Stimulated activated CD4-positive, alpha-beta T cell treated with anti-CD3 and anti-CD28 coated beads, Interleukin-4, amount 100 ng/mL, for 24 hours (primary cell): Measurements from ENCODE around the gene GBX1.

Source experiments
- DNase-seq: peaks from one replicate; pipeline ENCODE4 v3.0.0-alpha.2; 2020

GBX1 gene

DNA sequence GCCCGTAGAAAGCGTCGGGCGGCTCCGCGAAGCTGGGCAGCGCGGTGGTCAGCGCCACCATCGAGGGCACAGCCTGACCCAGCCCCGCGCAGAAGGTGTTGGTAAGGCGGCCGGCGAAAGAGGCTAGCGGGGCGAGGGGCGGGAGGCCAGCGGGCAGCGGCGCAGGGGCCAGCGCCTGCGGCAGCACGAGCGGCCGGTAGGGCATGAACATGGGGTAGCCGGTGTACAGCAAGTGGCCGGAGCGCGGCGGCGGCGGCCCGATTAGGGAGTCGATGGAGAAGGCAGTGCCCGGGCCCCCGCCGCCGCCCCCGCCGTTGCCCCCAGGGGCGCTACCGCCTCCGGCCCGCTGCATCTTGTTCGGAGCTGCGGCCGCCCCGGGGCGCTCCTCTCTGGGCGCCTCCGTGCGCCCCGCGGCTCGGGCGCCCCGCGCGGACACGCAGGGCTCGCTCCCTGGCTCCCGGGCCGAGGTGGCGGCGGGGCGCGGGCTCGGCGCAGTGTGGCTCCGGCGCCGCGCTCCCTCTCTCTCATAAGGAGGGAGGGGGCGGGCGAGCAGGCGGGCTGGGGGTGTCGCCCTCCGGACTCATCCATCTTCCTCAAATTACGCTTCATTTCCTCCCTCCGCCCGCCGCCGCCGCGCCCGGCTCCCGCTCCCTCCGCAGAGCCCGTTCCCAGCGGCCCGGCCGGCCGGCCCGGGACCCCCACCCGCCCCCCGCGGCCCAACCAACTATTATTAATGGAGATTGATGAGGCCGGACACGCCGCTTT lies at the start of gene GBX1:
GBX1 (minus strand) TSS at position 498 of the 765 bp plus-strand sequence; CDS start at position 352, 146 bp downstream.
- DNase-seq = no peak

DNA sequence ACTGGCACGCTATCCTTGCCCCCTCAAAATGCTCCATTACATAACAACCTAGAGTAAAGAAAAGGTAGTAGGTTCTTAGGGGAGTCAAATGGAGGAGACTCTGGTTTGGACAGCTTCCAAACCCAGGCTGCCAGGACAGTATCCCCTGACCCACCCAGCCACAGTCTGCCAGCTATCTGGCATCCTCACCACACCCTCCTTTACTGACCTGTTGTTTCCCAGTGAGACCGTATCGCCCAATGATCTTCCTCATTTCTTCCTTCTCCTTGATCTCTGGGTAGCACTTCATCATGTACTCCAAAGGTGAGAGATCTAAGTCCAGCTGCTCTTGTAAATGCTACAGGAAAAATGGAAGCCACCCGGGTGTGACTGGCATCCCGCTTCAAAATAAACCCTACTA lies 47.9 kb upstream of the GBX1 start:
- no peak for DNase-seq

DNA sequence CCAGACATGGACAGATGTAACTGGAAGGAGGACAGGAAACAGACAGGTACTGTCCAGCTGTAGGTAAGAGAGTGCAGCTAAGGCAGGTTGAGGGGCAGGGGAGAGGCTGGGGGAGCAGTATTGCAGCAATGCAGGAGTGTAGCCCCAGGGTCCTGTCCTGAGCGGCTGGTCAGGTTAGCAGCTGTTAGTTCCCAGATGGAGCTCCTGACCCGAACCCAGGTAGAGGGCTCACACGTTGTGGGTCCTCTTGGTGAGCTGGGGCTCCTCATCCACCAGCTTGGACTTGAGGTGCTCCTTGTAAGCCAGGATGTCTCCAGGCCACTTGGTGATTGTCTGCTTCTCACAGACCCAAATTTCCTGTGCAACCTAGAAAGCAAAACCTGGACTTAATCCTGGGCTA lies 46.3 kb upstream of the GBX1 start:
- no peak for DNase-seq

DNA sequence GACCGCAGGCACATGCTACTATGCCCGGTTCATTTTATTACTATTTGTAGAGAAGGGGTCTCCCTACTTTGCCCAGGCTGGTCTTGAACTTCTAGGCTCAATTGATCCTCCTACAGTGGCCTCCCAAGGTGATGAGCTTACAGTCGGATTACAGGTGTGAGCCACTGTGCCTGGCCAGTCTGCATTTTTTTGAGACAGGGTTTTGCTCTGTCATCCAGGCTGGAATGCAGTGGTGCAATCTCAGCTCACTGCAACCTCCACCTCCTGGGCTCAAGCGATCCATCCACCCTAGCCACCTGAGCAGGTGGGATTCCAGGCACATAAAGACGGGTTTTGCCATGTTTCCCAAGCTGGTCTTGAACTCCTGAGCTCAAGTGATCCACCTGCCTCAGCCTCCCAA lies 45.1 kb upstream of the GBX1 start:
- DNase-seq = no peak

DNA sequence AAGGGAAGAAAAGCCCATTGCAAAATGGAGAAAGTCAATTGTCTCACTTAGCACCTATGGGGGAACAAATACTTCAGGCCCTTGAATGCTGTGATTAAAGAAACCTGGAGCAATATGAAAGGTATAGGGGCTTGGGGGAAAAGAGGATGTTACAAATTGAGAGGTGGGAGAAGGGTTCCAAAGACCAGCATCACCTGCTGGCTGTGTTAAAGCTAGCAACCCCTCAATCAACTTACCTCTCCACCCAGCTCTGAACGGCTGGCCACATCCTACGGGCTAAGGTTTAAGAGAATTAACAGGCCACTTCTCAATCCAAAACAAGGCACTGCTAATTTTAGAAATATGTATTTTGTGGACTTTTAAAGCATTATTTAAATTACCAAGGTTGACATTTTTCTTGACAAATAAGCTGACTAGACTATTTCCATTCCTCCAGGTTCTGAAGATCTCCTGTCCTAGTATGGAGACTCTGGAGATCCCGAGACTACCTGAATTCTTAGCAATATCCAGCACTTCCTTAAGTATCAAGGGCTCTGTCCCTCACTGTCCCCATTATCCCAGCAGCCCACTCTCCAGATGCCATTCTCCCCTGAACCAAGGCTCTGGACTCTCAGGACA lies 43.8 kb upstream of the GBX1 start:
- no peak for DNase-seq

DNA sequence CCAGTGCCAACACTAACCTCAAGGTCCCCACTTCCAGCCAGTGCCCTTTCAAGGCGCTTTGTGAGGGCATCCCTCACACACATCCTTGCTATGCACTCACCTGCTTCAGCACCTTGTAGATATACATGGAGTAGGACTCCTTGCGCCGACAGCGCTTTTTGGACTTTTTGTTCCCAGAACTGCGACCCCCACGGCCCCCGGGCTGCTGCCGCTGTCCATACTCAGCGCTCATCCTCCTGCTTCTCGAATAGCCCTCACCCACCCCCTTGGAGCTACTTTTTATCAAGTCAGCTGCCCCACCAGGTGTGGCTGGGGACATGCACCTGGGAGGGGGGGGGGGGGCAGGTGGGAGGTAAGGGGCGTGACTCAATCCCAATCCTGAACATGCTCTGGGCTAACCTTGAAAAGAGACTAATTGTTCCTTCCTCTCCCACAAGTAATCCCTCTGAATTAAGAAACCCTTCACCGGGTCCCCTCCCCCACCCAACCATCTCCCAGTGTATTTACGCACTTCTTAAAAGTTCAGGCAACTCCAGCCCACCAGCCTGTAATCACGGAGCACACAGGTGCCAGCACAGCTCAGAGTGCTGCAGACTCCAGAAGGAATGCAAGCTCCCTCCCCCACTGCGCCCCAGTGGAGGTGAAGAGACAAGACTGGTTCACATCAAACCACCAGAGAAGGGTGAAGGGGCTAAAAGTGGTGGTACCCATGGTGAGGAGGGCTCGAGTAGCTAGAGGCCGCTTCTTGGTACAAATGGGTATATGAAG lies 42.8 kb upstream of the GBX1 start, which contains the start of gene H2BK1:
H2BK1 (minus strand) TSS at position 402 of the 768 bp plus-strand sequence; CDS start at position 232, 170 bp downstream.
- DNase-seq = no peak

DNA sequence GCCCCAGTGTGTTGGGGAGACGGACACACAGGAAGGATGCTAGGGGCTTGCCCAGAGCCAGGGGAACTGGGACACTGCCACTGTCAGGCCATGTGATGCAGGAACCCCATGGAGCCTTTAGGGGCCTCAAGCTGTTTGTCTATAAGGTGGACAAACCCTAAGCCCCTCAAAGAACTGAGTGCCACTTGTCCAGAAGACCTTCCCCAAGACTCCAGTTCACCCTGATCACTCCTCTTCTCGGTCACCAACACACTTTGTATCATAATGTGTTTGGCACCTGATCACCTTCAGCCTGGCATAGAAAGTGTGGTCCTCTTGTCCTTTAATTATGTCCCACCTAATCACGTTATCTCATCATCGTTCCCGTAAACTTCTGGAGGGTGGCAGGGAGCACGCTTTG lies 42.1 kb upstream of the GBX1 start:
- no peak for DNase-seq

DNA sequence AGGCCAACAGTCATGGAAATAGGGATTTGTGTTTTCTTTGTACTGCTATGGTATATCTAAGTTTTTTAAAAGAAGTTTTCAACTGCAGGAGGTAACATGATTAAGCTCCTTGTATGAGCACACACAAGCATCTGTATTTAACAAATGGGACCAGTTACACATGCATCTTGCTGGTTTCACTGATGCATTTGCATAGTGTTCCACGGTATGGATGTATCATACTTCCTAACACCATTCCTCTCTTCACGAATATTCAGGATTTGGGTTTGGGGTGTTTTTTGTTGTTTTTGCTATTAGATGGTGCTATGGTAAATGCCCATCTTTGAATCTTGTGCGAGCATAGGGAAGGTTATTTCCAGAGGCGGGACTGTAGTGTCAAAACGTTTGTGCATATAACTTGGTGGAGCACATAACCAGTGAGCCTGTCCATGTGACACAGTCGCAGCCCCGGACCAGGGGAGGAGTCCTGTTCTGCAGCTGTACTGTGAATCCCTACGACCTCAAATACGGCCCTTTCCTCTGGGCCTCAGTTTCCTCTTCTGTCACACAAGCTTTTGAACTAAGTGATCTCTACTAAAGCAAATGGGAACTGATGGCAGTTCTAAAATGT lies 40.9 kb upstream of the GBX1 start:
- DNase-seq = no peak

DNA sequence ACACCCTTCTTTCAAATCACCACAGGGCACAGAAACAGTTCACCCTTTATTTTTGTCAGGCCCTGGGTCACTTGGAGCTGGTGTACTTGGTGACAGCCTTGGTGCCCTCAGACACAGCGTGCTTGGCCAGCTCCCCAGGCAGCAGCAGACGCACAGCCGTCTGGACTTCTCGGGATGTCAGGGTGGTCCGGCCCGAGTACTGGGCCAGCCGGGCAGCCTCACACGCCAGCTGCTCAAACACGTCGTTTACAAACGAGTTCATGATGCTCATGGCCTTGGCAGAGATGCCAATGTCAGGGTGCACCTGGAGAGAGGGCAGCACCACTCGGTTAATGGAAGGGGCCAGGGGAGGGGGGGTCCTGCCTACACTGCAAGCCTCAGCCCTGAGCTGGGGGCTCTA lies 40.3 kb upstream of the GBX1 start:
- DNase-seq = no peak

DNA sequence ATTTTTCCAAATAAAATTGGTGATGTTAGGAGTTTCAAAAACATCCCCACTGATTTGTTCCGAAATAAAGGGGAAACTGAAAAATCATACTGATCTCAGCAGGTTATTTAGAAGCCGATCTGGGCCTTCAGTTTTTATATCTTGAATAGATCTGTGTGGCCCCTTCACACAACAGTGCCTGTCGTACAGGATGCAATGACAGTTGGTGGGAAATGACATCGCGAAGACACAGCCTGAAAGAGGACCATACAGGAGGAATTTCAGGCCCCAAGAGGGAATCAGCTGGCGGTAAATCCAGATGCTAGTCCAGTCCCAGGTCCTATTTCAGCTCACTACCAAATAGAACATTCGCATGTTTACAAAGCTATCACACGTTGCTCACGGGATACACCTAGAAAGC lies 39.8 kb upstream of the GBX1 start:
- no peak for DNase-seq

DNA sequence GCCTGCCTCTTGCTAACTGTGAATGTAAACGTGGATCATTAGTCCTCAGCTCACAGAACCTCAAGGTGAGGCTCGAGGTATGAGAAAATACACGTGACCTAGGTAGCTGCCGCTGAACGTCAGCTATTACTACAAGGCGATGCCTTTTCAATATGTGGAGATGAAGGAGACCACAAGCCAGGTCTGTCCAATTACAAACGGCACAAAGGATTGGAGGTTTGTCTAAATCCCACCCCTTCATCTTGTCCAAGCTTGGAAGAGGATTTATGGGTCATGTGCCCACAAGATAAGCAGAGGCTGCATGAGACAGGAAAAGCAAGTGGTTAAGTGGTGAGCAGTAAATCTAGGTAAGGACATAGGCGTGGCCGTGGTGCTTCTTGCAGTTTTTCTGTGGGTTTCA lies 39.4 kb upstream of the GBX1 start:
- no peak for DNase-seq

DNA sequence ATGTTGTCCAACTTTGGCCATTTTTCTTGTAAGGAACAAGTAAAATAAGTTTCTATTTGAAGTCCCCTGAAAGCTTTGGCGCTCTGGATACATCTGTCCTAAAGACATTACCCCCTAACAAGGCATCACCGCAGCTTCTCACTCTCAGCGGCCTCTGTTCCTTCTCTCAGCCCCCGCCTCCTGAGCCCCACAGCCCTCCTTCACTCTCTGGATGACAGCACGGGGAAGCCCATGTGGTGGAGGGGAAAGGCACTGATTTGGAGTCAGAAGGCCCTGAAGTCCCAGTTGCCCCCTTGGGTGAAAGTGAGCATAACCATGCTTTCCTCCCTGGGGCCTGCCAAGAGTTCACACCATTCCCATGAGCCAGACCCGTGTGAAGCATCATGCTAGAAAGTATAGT lies 38.2 kb upstream of the GBX1 start:
- DNase-seq = no peak

DNA sequence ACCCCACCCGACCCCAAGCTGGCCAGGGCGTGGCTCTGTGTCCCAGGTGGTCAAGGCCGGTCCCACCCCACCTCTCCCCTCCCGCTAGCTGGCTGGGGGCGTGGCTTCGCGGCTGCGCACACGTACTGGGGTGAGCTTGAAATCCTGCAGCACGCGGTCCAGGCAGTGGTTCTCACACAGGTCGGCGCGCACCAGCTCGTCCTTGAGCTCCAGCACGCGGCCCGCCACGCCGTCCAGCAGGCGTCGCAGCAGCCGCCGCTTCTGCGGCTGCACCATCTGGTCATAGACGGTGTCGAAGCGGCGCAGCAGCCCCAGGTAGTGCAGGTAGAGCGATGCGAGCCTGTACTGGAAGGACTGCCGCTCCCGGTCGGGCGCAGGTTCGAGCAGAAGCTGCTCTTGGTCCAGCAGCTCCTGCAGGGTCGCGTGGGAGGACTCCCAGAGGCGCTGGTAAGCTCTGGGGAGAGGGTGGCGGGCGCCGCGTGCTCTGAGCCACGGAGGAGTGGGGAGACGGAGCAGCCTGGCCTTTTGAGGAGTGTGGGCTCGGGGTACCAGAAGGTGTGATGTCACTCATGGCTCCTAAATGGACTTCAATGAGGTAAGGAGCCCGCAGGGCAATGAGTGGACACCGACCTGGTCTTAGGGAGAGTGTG lies 37.0 kb upstream of the GBX1 start:
- no peak for DNase-seq

DNA sequence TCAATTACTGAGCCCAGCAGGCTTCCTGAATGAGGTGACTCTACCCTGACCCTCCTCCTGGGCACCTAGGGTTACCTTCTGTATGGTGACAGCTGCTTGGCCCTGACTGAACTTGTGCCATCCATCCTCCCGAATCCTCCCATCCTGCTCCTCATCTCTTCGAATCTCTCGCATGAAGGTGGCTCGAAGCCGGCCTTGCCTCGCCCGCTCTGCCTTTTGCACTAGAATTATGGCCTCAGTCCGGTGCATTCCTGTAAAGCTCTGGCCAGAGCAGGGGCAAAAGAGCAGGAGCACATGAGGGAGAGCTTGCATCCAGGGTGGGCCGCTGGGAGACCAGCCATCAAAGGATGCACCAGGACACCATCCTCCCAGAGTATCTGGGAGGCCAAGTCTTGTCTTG lies 35.3 kb upstream of the GBX1 start:
- no peak for DNase-seq

DNA sequence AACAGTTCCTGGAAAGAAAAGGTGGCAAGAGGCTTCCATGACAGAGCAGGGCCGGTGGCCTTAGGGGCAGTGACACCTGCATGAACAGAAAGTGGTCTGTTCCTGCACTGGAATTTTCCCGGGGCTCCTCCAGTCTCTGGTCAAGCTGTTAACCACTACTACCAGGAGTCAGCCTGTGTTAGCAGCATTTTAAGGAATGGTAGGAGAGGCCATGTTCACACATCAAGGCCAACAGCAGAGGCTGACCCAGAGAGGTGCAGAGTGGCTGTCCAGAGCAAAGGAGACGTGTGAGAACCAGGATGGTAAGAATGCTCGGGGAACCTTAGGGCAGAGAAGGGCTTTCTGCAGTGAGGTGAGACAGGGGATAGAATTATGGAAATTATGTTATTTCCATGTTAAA lies 34.3 kb upstream of the GBX1 start:
- DNase-seq = no peak

DNA sequence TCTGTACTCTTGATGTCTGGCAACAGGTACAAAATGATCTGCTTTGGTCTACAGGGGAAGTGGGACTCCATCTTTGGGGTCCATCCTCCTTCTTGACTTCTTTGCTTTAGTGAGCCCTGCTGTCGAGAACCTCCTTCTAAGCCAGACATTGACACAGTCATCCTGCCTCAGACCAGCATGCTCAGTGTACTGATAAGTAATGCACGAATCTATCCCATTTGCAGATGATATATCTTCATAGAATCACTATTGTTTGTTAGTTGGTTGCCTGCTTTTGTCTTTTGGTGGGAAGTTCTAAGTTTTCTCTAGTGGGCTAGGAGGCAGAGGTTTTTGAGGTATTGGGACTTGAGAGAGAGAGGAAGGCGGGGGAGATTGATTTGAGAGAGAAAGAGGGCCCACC lies 33.9 kb upstream of the GBX1 start:
- no peak for DNase-seq

DNA sequence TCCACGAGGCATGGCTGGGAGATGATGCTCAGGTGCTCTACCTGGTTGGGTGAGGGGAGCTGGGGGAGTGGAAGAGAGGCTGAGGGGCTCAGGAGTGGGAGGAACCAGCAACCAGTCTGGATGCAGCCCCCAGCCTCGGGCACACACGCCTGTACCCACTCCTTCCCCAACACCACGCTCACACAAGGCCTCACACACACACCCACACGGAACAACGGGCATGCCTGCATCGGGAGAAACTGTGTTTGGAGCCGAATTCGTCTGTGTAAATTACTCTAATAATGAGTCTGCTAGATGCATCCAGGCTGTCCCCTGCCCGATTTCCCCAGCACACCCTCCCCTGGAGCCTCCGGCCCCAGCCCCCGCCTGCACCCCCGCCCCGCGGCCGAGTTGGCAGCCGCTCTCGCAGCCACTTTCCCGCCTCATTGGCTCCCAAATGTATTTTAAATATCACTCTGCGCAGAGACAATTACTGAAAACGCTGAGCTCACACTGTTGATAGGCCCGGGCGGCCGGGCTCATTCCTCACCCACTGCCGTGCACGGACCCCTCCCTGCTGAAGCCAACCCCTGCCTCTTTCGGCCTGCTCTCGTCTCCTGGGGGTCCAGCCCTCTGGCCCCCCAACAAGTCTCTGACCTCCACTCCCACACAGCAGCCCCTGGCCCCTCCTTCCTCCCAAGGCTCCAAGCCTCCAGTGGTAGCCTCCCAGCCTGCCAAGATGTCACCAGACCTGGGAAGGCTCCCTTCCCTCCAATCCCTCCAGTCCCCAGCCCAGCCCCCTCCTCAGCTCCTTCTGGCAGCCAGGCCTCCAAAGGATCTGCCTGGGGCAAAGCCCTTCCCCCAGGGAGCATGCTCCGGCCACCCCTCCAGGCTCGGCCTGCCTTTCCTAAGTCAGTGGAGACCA lies 31.7 kb upstream of the GBX1 start:
- no peak for DNase-seq

DNA sequence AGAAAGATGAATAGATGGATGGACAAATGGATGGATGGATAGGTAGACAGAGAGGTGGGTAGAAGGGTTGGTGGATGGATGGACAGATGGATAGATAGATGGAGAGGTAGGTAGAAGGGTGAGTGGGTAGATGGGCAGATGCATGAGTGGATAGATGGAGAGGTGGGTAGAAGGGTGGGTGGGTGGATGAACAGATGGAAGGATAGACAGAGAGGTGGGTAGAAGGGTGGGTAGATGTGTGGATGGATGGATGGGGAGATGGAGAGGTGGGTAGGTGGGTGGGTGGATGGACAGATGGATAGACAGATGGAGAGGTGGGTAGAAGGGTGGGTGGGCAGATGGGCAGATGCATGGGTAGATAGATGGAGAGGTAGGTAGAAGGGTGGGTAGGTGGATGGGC lies 30.4 kb upstream of the GBX1 start:
- no peak for DNase-seq

DNA sequence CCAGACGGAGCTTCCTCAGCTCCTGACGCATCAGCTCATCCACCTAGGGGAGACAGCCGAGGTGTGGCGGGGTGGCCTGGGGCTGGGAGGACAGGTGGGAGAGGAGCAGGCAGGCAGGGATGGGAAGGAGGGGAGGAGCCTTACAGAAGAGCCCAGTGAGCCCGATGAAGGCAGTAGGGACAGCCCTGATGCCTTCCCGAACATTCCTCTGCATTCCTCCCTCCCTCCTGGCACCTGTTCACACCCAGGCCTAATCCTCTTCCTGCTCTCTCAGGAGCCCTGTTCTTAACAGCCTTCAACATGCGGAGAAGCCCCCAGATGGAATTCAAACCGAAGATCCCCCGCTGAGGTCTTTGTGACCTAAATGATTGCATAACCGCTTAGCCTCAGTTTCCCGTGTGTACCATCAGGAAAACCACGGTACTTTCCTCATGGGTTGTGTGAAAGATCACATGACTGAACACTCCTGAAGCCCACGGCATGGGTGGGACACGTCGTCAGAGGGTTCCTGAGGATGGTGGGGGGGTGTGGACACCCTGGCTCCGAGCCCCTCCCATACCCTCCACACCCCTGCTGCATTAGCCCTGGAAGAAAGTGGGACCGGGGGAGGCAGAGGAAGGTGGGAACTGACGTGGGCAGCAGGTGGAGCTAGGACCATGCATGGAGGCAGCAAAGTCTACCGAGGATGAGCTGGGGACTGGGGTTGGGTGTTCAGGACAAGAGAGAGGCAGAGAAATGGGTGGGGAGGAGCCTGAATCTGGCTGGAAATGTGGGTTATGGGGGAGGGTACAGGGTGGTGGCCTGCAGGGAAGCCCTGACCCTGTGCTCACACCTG lies 28.3 kb upstream of the GBX1 start:
- no peak for DNase-seq

DNA sequence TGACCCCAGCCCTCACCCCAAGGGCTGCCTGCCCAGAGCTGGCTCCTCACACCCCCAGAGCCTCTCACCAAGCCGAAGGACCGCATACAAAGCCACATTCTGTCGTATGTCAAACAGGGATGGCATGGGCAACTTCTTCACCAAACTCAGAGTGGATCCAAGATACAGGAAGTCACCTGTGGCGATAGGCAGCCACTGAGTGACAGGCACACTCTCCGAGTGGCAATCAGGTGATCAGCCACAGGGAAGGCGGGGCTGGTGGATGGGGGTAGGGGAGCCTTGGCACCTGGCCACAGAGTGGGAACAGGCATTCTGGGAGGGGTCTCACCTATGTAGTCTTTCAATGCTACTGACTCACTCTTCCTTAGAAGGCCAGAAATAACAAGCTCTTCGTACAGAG lies 26.7 kb upstream of the GBX1 start:
- DNase-seq = no peak
